ENCODE results near the gene AGBL4.

- no peak for TF ChIP-seq CTCF (IDR thresholded peaks at IDR 0.05; ENCODE audit: low read length)
- TF ChIP-seq EZH2 (IDR thresholded peaks at IDR 0.05; ENCODE audit: borderline replicate concordance, low read length), result no peak
These were observed 1082.6 kb downstream of the AGBL4 start for GRCh38 chr1:48940962-48941732.

All from OCI-LY1 (cell line).